Activated naive CD8-positive, alpha-beta T cell treated with anti-CD3 and anti-CD28 coated beads for 36 hours (primary cell): Measurements from ENCODE around the gene LRIT2. TPM values are rescaled to one million over a fixed set of nuclear protein-coding genes. Genes with fewer than 3 reads are reported as not detected.

Experiments used
- DNase-seq: peaks from one replicate; pipeline ENCODE4 v3.0.0; 2021
- H3K27ac Mint-ChIP-seq: one replicate; pipeline ENCODE4 v1.8.0; 2022; ENCODE audit warnings: mild to moderate bottlenecking, moderate library complexity, mixed read lengths
- H3K27me3 Mint-ChIP-seq: one replicate; pipeline ENCODE4 v1.8.0; 2022; ENCODE audit warnings: mild to moderate bottlenecking, mixed read lengths
- H3K36me3 Mint-ChIP-seq: one replicate; pipeline ENCODE4 v1.8.0; 2021; ENCODE audit warnings: mild to moderate bottlenecking, mixed read lengths
- H3K4me1 Mint-ChIP-seq: one replicate; pipeline ENCODE4 v1.8.0; 2021; ENCODE audit warnings: mixed read lengths
- H3K4me3 Mint-ChIP-seq: one replicate; pipeline ENCODE4 v1.8.0; 2022; ENCODE audit warnings: mild to moderate bottlenecking, moderate library complexity, mixed read lengths
- H3K9me3 Mint-ChIP-seq: one replicate; pipeline ENCODE4 v1.8.0; 2022; ENCODE audit warnings: mixed read lengths
- total RNA-seq, 2 experiments: library from RNA; stranded (reverse); gene quantifications; one replicate each; pipeline ENCODE4 v1.2.3, GENCODE V29; 2021

The LRIT2 gene
- total RNA-seq, 2 experiments from 2014 or later: not detected

DNA sequence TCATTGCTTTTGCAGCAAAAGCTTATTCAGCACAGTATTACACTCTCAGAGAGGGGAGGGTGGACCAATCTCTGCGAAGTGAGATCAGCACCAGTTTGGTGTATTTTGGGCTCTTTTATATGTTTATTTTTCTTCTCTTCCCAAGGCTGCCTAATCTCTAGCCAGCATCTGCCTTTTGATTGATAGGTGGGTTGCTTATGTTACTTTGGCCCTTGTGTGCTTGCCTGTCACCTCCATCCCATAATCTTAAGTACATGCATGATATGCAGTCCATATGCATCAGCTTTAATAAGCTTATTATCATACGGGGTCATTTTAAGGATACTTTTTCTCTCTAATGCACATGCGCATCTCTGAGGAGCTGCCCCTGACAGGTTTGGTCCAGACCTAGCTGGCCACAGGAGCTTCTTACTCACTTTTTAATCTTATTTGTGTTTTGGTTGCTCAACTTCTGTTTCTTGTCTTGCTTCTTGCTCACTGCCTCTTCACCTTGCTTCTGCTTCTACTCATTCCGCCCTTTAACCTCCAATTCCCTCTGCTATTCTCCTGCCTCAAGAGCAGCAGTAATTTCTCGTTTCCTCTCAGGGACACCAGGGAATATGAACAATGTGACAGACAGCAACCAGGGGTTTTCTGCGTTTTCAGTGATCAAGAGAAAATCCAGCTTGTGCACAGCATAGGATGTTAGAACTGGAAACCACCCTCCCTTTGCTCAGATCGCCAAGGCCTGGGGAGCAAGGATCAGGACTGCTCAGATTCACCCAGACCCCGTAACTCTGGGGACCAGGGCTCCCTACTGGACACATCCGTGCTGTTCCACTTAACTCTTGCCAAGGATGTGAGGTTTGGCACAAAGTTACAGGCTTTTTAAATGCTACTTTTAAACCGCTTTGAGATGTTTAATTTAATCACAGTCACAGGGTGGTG is 29.5 kb upstream of the LRIT2 start:
- H3K4me1 Mint-ChIP-seq: peaks cover 4% of the 10 kb centered on the region
- peaks cover 14% of the 10 kb centered on the region for H3K27me3 Mint-ChIP-seq
- no peaks in the 10 kb centered on the region for H3K9me3 Mint-ChIP-seq
- H3K4me3 Mint-ChIP-seq: no peak overlapping the region
- DNase-seq: no peak
- no peaks in the 10 kb centered on the region for H3K36me3 Mint-ChIP-seq
- H3K27ac Mint-ChIP-seq: no peak overlapping the region

DNA sequence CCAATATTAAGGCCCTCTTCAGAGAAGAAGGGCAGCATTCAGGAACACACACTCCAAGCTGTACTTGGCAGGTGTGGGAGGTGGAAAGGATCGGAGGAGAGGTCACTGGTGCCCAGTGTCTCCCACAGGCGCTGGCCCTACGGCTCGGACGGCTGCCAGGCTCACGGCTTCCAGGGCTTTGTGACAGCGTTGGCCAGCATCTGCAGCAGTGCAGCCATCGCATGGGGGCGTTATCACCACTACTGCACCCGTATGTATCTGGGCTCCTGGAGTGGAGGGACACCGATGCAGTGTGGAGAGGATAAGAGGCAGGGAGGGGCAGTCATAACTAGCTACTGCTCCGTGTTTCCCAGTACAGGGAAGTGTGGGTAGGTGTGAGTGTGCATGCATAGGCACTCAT is 23.4 kb upstream of the LRIT2 start:
- H3K4me1 Mint-ChIP-seq: no peaks in the 10 kb centered on the region
- no peaks in the 10 kb centered on the region for H3K9me3 Mint-ChIP-seq
- no peak overlapping the region for H3K27ac Mint-ChIP-seq
- H3K36me3 Mint-ChIP-seq: no peaks in the 10 kb centered on the region
- DNase-seq: no peak
- H3K27me3 Mint-ChIP-seq: peaks cover 3% of the 10 kb centered on the region
- no peak overlapping the region for H3K4me3 Mint-ChIP-seq

DNA sequence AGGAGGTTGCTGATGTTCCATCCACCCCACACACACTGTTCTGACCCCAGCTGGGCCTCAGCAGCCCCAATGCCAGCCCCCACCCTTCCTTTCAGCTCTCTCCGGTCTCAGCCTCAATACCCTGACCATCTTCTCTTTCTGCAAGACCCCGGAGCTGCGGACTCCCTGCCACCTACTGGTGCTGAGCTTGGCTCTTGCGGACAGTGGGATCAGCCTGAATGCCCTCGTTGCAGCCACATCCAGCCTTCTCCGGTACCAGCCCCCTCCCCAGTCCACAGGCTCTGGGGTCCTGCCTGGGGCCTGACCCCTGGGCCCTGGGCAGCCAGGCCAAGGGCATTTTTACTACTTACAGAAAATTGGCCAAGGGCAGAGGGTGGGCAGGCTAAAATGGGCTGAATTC is 22.2 kb upstream of the LRIT2 start:
- Mint-ChIP-seq H3K27ac (no peak overlapping the region), H3K36me3 (no peaks in the 10 kb centered on the region), H3K4me3 (no peak overlapping the region), H3K27me3 (peaks cover 3% of the 10 kb centered on the region), H3K9me3 (no peaks in the 10 kb centered on the region), H3K4me1 (no peaks in the 10 kb centered on the region)
- DNase-seq: no peak

DNA sequence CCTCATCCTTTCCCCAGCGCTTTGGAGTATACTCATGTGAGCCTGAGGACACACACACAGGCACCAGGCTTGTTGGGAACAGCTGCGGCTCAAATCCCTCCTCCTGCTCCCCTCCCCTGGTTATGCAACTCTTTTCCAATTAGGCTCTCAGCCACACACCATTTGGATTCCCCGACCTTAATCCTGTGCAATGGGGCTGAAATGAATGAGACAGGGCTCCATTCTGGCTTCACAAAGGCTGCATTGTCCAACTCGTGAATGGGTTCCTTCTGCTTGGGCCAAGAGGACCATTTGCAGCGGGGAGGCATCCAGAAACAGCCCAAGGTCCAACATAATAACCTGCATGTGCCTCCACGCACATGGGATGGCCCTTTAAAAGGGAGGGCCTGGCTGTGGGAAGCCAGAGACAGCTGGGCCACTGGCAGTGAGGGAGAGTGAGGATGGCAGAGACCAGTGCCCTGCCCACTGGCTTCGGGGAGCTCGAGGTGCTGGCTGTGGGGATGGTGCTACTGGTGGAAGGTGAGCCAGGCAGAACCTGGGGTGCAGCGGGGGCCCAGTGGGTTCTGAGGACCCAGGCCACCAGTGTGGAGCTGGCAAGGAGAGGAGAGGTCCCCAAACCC is 19.4 kb upstream of the LRIT2 start, which contains the start of gene RGR:
RGR (plus strand) TSS at position 403 of the 620 bp plus-strand sequence; CDS start at position 441, 38 bp downstream.
- no peak within 1 kb of the TSS for H3K4me3 Mint-ChIP-seq
- DNase-seq: no peak
- H3K36me3 Mint-ChIP-seq: no peaks in the 10 kb centered on the region
- H3K27me3 Mint-ChIP-seq: peaks cover 3% of the 10 kb centered on the region
- no peaks in the 10 kb centered on the region for H3K4me1 Mint-ChIP-seq
- no peak within 1 kb of the TSS for H3K27ac Mint-ChIP-seq
- H3K9me3 Mint-ChIP-seq: no peaks in the 10 kb centered on the region

DNA sequence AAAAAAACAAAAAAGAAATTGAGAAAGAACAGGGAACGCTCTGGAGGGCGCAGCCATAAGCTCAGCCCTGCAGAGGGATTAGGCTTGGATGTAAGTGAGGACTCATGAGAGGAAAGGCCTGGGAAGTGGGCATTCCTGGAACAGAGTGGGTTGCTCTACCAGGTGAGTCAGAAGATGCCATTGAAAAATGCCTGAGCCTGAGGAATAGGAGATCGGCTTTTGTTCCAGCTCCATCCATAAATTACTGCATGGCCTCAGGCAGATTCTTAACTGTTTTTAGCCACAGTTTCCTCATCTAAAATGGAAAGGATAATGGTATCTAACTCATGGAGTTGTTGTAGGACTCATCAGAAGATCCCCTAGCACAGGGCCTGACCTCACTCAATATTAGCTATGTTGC is 18.4 kb upstream of the LRIT2 start:
- peaks cover 3% of the 10 kb centered on the region for H3K27me3 Mint-ChIP-seq

DNA sequence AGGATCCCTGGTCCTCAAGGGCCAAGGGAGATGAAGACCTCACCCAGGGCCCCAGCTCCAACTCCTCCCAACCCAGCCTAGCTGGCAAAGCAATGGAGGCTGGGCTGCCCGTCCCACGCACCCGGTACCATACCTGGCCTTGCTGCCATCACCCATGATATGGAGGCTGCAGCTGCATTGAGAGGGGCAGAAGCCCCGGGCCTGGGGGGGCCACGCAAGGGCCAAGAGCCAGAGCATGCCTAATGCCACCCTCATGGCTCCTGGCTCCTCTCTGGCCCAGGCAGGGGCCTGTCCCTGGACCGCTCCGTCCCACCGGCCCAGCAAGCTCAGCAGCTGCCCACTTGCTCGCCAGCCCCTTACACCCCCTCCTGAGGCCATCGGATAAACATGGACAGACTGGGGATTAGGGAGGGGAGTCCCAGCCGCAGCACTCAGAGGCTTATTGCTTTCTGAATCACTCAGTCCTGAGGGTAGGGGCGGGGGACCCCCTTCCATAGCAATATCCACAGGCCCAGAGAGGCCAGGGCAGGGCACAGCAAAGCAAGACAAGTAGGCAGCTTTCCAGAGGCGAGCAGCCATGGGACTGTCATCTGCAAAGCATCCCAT is 15.9 kb upstream of the LRIT2 start, which contains the start of gene LRIT1:
LRIT1 (minus strand) TSS at position 362 of the 606 bp plus-strand sequence; CDS start at position 255, 107 bp downstream.
- Mint-ChIP-seq H3K4me1 (no peaks in the 10 kb centered on the region), H3K27ac (no peak within 1 kb of the TSS), H3K36me3 (no peaks in the 10 kb centered on the region), H3K9me3 (no peaks in the 10 kb centered on the region), H3K27me3 (peaks cover 9% of the 10 kb centered on the region), H3K4me3 (no peak within 1 kb of the TSS)
- no peak for DNase-seq

More for the DNA sequence above, 18.4 kb upstream of the LRIT2 start:
- Mint-ChIP-seq H3K4me3 (no peak overlapping the region), H3K27ac (no peak overlapping the region), H3K9me3 (no peaks in the 10 kb centered on the region), H3K36me3 (no peaks in the 10 kb centered on the region), H3K4me1 (no peaks in the 10 kb centered on the region)
- DNase-seq: no peak

DNA sequence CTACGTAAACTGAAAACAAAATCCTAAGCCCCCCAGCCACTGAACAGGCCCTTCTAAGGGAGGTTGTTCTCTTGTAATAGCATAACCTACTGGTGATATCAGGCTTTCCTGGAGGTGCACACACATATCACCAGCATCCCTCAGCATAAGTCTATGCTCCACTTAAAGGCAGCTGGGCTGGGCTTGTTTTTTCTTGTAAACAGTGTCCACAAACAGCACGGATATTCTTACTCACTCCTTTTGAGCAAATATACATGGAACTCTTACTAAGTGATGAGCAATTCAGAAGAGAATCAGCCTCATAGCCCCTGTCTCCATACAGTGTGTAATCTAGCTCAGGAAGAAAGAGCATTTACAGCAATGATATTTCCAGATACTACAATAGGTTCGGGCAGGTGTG is 13.6 kb upstream of the LRIT2 start:
- no peak overlapping the region for H3K4me3 Mint-ChIP-seq
- H3K27ac Mint-ChIP-seq: no peak overlapping the region
- no peak for DNase-seq

DNA sequence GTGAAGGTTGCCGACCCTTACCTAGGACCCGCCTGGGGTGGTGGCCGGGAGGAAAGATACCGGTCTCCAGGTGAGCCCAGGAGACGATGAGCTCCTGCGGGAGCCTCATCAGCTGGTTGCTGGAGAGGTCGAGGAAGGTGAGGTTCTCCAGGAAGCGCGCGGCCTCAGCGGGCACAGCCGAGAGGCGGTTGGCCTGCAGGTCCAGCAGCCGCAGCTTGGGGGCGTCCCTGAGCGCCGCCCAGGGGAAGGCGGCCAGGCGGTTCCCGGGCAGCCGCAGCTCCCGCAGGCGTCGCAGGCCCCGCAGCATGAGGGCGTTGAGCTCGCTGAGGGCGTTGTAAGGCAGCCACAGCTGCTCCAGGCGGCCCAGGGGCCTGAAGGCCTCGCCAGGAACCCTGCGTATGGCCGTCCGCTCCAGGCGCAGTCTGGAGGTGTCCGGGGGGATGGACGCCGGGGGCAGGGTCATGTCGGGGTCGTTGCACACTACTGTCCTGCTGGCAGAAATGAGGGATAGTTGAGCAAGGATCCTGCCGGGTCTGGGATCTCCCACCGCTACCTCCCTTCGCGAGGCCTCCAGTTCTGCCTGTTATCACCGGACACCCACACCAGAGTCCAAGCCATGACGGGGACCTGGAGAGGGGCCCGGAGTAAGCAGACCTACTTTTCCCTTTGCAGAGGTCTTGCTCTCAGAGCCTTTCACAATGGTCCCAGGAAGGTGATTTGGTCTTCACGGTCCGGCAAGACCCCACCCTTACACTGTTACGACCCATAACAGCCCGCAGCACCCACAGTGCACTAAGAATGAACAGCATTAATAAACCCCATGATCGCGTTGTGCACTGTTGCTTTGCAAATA is 12.1 kb upstream of the LRIT2 start:
- no peaks in the 10 kb centered on the region for H3K4me1 Mint-ChIP-seq
- H3K36me3 Mint-ChIP-seq: no peaks in the 10 kb centered on the region
- no peaks in the 10 kb centered on the region for H3K9me3 Mint-ChIP-seq
- peaks cover 15% of the 10 kb centered on the region for H3K27me3 Mint-ChIP-seq
- peak; percentile 12 for DNase-seq
- no peak overlapping the region for H3K4me3 Mint-ChIP-seq
- H3K27ac Mint-ChIP-seq: no peak overlapping the region

More for the DNA sequence above, 13.6 kb upstream of the LRIT2 start:
- Mint-ChIP-seq H3K9me3 (no peaks in the 10 kb centered on the region), H3K36me3 (no peaks in the 10 kb centered on the region), H3K27me3 (peaks cover 15% of the 10 kb centered on the region), H3K4me1 (no peaks in the 10 kb centered on the region)

DNA sequence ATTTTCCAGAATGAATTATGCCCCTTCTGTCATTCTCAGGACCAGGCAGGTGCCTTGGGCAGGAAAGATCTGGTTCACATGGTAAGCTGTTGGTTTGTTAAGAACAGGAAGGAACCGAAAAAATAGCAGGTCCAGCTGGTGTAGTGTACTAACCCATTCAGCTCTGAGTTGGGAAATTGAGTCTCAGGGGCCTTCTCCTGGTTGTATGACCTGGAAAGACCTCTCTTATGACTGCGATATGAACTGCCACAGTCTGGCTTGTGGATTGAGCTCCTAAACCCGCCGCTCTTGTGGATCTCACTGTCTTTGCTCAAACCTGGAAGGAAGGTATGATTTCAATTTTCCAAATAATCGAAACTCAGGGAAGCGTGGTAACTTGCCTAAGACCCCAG is 11.5 kb upstream of the LRIT2 start:
- no peak overlapping the region for H3K27ac Mint-ChIP-seq
- H3K4me3 Mint-ChIP-seq: no peak overlapping the region
- H3K36me3 Mint-ChIP-seq: no peaks in the 10 kb centered on the region
- no peaks in the 10 kb centered on the region for H3K4me1 Mint-ChIP-seq
- peaks cover 15% of the 10 kb centered on the region for H3K27me3 Mint-ChIP-seq
- DNase-seq: no peak
- no peaks in the 10 kb centered on the region for H3K9me3 Mint-ChIP-seq

DNA sequence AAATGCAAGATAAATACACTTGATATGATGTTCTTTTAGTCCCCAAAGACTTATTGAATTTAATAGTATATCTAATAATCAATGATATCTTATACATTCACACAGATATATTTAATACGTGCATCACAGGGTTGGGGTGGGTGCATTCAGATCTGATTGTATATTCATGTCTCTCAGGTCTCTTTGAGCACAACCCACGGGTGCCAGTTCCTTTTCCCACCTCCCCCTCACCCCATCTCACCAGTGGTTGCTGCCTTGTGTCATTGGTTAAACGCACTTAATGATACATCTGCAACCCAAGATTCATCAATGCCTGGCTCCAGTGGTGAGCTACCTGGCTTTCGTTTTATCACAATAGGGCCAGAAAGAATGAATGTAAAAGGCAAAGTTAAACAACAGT is 9.8 kb upstream of the LRIT2 start:
- DNase-seq: no peak
- H3K27me3 Mint-ChIP-seq: peaks cover 17% of the 10 kb centered on the region
- no peaks in the 10 kb centered on the region for H3K4me1 Mint-ChIP-seq
- H3K4me3 Mint-ChIP-seq: no peak overlapping the region
- no peaks in the 10 kb centered on the region for H3K36me3 Mint-ChIP-seq
- no peaks in the 10 kb centered on the region for H3K9me3 Mint-ChIP-seq
- no peak overlapping the region for H3K27ac Mint-ChIP-seq

DNA sequence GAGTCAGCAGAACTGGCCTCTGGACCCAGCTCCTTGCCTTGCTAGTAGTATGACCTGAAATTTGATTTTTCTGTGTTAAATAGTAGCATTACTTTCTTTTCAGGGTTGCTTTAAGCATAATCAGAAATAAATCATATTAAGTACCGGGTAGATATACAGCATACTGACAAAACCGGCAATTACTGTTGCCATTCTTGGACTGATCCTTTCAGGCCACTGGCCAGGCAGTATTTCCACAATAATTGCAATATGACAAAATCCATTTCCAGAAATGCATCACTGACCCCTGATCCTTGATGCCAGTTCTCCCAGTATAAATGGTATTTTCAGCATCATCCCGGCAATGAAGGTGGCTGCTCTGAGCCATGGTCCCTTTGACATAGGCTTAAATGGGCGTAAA is 9.1 kb upstream of the LRIT2 start:
- no peaks in the 10 kb centered on the region for H3K9me3 Mint-ChIP-seq
- no peaks in the 10 kb centered on the region for H3K4me1 Mint-ChIP-seq
- H3K36me3 Mint-ChIP-seq: no peaks in the 10 kb centered on the region
- no peak overlapping the region for H3K27ac Mint-ChIP-seq
- H3K27me3 Mint-ChIP-seq: peaks cover 17% of the 10 kb centered on the region
- no peak overlapping the region for H3K4me3 Mint-ChIP-seq
- DNase-seq: no peak

DNA sequence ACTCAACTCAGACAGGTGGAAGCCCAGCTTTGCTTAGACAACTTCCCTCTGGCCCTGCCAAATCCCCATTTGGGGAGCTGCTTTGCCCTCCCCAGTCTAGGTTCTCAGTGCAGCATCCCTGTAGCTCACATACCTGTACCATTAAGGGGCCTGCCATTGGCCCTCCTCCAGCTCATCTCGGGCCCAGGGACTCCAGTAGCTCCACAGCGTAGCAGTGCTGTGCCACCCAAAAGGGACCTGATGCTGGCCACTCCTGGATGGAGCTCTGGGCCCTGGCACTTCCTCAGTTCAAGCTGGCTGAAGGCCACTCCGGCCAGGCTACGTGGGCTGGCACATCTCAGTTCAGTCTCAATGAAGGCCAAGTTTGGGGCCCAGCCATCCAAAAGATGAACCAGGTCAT is 8.6 kb upstream of the LRIT2 start:
- no peaks in the 10 kb centered on the region for H3K4me1 Mint-ChIP-seq
- H3K4me3 Mint-ChIP-seq: no peak overlapping the region
- DNase-seq: no peak
- no peaks in the 10 kb centered on the region for H3K9me3 Mint-ChIP-seq
- H3K27ac Mint-ChIP-seq: no peak overlapping the region
- H3K36me3 Mint-ChIP-seq: no peaks in the 10 kb centered on the region
- H3K27me3 Mint-ChIP-seq: peaks cover 17% of the 10 kb centered on the region

DNA sequence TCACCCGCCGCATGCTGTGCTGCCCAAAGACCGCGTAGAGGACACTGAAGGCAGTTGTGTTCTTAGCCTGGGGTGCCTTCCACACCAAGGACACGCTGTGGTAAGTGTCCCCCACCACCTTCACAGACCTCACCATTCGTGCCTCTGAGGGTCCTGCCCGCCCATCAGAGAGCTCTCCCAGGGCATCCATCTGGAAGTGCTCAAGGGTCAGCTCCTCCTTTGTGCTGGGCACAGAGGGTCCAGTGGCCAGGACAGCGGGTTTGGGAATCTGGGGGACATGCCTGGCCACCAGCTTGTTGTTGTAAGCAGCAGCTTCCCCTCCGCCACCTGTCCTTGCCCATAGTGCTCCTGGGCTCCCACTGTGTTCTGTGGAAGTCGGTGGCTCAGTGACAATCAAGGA is 7.0 kb upstream of the LRIT2 start:
- Mint-ChIP-seq H3K36me3 (no peaks in the 10 kb centered on the region), H3K9me3 (no peaks in the 10 kb centered on the region), H3K4me1 (no peaks in the 10 kb centered on the region), H3K27me3 (peaks cover 22% of the 10 kb centered on the region), H3K27ac (no peak overlapping the region), H3K4me3 (no peak overlapping the region)
- no peak for DNase-seq

DNA sequence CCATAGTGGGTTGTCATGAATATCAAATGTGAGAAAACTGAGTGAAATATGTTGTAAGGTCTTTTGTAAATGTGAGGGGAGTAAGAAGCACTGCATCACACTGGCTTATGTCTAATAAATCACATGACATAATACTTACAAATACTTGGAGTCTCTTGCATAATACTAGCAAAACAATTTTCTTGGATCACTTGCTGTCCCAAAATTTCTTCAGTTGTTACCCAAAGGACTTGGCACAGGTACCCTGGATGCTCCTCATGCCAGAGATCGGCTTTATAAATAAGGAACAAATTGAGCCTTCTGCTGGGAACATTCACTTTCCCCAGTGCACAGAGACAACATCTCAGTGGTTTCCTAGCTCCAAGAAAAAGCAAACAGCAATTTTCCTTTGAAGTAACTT is 5.0 kb upstream of the LRIT2 start:
- H3K27me3 Mint-ChIP-seq: peaks cover 14% of the 10 kb centered on the region
- no peaks in the 10 kb centered on the region for H3K4me1 Mint-ChIP-seq
- no peaks in the 10 kb centered on the region for H3K36me3 Mint-ChIP-seq
- no peaks in the 10 kb centered on the region for H3K9me3 Mint-ChIP-seq
- H3K27ac Mint-ChIP-seq: no peak overlapping the region
- no peak for DNase-seq
- H3K4me3 Mint-ChIP-seq: no peak overlapping the region
